GM18508 (cell line): ENCODE results near the gene DHPS.
A peak's percentile ranks its signal among the peaks of the same experiment; 100 is the strongest.
"Not testable (repeated sequence)": the region's sequence is repeated elsewhere in the genome, so short reads cannot be mapped to it uniquely, and the experiment has no call there.

Source experiments
- ATAC-seq: cut with Tn5 transposase; IDR thresholded peaks from one replicate; pipeline ENCODE4 v1.9.1; 2021; ENCODE audit warnings: moderate number of reproducible peaks; ENCODE audit not compliant: insufficient read depth, unreplicated experiment

DHPS gene

DNA sequence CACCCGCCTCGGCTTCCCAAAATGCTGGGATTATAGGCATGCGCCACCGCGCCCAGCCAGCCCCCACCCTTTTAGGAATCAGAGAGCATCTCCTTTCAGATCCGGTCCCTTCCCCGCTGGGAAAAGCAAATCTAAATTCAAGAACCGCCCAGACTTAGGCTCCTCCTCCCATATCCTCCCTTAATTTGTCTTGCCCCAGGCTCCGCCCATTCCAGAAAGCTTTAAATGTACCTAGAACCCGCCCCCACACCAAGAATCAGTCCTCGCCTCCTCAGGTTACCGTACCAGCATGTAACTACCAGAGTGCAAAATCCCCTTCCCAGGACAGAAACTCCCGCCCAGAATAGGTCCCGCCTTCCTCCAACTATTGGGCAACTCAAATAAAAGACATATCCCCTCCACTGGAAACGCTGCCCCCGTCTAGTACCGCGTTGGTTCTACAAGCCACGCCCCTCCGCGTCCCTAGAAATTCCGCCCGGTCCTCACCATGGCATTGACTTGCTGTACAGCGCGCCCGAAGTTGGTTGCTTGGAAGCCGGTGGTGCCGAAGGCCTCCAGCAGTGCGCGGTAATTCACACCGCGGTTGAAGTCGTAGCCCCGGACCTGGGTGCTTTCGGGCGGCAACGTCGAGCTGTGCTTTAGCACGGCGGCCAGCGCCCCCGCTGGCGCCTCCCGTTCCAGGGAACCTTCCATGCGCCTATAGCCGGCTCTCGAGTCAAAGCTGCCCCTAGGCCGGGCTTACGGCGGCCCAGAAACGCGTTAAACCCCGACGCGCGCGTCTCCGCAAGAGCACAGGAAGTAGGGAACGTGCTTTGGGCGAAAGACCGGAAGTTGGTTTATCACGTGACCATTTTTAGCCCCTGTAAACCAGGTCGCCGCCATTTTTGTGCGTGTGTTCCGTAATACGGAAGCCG is at the start of gene DHPS:
DHPS (minus strand) TSS at position 807 of the 914 bp plus-strand sequence; CDS start at position 693, 114 bp downstream.
- ATAC-seq, result no peak

DNA sequence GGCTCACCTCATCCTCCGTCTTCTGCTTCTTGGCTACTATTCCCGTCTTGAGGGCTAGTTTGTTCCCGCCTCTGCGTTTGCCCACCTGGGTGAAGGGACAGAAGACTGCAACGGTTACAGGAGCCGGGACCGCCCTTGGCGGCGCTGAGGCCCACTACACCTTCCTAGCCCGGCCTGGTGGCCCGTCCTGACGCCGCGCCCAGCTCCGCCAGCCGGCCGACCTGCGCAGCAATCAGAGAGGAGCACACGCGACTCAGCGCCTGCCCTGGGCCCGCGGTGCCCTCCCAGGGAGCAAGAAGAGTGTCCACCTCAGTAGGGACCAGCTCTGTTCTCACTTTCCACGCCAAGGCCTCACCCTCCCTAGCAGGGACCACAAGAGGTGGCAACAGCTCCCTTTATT is 49.7 kb upstream of the DHPS start:
- ATAC-seq, result no peak

DNA sequence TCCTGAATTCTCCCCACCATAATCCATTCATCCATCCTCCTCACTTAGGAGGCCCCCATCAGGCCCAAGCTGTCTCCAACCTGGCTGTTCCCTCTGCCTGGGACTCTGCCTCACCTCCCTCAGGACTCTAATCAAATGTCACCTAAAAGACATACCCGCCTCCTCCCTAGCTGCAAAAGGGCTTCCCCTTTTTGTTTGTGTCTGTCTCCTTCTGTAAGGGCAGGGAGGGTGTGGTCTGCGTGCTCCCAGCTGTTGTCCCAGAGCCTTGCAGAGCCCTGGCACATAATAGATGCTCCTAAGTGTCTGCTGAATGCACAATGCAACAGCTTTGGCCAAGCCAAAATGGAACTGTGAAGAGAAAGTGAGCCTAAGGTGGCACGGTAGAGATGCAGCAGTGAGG is 48.4 kb upstream of the DHPS start:
- ATAC-seq, result no peak

DNA sequence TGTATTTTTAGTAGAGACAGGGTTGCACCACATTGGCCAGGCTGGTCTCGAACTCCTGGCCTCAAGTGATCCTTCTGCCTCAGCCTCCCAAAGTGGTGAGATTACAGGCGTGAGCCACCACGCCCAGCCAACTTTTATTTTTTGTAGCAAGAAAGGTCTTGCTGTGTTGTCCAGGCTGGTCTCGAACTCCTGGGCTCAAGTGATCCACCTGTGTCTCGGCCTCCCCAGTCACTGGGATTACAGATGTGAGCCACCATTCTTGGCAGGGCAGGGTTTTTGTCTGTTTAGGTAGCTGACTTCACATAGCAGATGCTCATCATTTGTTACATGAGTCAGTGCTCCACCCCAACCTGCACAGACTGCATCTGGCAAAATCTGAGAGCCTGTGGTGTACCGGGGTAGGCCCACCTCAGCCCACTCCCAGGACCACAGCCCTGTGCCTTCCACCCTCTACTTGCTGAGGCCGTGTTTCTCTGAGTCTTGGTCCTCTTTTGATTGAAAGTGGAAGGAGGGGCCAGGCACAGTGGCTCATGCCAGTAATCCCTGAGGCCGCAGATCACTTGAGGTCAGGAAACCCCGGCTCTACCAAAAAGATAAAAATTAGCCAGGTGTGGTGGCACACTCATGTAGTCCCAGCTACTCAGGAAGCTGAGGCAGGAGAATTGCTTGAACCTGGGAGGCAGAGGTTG is 46.2 kb upstream of the DHPS start:
- no peak for ATAC-seq

DNA sequence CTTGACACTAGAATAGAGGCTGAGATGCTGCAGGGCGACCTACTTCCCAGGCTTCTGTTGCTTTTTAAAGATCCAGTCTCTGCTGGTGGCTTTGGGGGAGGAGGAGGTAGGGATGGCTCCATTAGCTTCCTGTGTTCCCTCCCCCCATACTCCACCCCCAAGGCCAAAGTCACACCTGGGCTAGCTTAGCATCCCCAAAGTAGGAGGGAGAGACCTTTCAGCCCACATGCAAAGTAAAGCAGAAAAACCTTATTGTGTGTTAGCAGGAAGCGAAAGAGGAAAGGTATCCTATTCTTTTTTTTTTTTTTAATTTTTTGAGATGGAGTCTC is 45.3 kb upstream of the DHPS start:
- no peak for ATAC-seq

DNA sequence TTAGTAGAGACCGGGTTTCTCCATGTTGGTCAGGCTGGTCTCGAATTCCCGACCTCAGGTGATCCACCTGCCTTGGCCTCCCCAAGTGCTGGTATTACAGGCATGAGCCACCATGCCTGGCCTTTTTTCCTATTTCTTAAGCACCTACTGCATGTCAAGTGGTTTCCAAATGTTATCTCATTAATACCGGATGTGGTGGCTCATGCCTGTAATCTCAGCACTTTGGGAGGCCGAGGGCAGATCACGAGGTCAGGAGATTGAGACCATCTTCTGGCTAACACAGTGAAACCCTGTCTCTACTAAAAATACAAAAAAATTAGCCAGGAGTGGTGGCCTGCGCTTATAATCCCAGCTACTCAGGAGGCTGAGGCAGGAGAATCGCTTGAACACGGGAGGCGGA is 43.9 kb upstream of the DHPS start:
- not testable (repeated sequence) for ATAC-seq

DNA sequence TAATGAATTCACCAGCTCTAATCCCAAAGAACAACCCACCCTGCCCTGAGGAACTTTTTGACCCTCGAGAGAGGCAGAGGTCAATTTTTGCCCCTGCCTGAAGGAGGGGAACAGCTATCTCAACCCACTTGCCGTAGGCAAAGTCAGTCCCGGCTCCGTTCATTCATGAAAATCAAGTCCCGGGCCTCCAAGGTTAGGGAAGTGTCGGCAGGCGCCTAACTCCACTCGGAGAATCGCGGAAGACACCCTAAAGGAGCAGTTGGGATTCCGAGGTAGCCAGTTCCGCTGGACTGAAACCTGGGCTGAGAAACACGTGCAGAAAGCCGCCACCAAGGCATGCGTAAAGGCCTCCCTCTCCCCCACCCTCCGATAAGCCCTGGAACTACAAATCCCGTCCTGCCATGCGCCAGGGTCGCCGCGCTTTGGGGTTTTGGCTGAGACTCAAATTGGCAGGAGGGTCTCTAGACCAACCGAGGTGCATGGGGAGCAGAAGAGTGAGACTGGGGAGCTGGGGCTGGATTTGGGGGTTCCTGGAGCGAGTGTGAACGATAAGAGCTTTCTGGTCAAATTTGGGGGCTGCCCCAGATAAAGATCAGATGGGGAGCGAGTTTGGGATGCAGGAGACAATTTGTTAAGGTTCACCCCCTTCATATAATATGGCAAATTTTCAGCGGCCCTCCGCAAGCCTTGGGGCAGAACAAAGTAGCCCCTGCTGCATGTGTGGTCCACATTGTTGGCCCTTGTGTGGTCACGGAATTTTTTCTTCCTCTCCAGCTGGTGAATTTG is 42.2 kb upstream of the DHPS start, which contains the start of gene TNPO2:
TNPO2 (minus strand) TSS at position 292 of the 786 bp plus-strand sequence. CDS start 2,955 bp downstream, outside the sequence.
- ATAC-seq, result no peak

DNA sequence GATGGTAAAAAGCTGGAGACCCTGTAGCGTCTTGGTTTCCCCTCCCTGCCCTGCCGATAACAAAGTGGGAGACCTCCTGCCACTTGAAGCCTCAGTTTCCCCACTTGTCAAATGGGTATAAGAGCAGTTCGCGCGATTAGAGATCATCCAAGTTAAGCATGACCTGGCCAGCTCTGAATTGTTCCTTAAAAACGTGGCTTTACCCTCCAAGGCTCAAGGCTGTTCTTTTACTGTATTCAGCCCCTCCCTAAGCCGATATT is 41.6 kb upstream of the DHPS start:
- no peak for ATAC-seq

DNA sequence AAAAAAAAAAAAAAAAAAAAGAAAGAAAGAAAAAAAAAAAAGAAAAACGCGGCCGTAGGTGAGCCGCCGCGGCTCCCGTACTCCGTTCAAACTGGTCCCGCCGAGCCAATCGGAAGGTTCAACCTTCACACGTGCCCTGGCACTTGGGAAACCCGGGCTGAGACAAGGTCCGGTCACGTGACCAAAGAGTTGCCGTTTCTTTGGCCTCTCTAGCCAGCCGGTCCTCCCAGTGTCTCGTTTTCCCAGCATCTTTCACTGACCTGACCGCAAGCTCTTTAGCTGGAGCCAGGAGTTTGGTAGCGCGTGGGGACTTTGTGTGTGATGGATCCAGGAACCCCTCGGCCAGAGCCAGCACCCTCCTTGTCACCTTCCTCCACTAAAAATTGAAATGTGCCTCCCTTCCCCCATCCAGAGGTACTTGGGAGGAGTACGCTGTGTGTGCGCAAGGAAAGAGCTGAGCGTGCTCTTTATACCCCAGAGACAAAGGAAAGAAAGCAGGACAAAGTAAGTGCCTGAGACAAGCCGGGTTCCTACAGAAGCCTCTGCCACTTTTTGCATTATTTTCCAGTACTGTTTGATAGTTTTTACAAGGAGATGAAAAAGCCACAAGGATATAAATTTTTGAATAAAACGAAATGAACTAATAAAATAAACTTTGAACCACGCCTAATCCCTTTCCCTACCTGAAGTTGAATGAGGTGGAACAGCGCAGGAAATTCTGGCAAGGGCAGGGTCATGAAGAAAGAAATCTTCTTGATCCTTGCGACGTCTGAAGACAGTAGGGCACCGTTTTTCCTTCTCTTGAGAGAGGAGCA is 41.1 kb upstream of the DHPS start:
- peak; percentile 72 for ATAC-seq

DNA sequence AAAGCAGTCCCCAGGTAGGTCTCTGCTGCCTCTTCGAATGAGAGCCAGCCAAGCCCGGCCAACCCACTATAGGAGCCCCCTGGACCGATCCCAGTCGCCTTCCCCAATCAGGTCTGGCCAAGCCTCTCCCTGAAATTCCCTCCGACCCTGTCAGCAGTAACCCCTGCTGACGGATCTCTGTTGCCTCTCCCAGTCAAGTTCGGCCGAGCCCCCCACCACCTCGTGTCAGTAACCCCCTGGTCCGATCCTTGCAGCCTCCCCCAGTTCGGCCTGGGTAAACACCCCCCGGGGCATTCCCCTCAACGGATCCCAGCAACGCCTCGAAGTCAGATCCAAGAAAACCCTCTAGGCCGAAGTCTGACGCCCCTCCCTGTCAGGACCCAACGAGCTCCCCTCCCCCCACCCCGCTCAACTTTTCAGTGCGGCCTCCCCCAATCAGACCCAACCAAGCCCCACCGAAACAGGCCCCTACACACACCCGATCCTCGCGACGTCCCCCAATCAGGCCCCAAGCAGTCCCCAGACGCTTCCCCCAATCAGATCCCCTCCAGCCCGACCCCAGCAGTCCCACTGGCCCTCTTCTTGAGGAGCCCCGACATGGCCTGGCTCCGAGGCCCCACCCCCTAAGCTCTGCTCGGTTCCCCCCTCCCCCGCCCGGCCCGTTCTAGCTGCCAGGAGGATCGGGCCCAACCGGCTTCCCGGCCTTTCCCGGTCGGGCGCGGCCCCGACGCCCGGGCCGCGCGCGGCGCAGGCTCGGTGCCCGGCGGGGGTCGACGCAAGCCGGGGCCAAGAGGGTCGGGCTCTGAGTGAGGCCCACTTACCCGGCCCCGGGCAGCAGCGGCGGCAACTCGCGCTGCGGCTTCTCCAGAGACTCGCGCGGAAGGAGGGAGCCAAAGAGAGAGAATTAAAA is 40.2 kb upstream of the DHPS start:
- no peak for ATAC-seq

DNA sequence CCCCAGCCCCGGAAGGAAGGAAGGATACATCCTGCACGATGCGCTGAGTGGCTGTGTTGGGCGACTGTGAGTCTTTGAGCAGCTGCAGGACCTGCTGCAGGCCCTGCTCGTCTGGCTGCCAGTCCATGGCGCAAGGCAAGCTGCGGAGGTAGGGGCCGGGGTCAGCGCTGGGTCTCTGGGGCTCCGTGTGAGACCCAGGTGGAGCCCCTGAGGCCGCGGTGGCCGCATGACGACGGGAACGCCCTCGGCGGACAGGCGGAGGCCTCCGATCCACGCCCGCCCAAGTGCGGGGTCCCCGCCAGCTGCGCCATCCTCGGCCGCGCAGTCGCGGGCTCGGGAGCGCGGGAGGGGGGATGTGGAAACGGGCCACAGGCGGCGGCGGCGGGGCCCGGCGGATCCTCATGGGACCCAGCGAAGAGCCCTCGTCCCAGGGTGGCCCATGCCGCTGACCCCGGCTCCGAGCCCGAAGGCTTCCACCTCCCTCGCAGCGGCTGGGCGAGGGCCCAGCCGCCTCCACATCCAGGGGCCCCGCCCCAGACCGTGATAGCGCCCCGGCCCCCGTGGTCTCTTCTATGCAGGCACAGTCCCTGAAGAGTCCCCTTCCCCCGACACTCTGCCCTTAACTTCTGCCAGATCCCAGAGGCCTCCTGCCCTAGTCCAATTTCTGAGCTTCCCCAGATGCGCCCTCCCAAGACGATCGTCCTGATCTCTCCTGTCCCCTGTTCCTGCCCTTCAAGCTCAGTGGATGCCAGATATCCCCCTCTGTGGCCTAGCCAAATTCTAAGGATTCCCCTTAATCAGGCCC is 39.4 kb upstream of the DHPS start:
- ATAC-seq, result no peak

DNA sequence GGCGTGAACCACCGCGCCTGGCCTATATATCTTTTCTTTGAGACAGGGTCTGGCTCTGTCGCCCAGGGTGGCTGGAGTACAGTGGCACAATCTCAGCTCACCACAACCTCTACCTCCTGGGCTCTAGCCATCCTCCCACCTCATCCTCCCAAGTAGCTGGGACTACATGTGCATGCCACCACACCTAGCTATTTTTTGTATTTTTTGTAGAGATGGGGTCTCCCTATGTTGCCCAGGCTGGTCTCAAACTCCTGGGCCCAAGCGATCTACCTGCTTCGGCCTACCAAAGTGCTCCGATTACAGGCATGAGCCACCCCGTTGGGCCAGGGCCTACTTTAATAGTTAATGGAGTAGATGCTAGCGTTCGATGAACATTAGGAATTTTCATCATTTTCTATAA is 38.6 kb upstream of the DHPS start:
- no peak for ATAC-seq

DNA sequence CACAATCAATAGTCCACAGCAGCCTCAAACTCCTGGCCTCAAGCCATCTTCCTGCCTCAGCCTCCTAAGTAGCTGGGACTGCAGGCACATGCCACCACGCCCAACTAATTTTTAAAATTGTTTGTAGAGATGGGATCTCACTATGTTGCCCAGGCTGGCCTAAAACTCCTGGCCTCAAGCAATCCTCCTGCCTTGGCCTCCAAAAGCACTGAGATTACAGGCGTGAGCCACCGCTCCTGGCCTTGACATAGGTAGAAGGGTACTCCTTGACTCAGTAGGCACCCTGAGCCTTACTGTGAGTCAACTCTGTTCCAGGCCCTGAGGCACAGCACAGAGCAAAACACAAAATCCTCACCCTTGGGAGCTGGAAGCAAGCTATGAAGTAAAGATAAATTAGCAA is 34.2 kb upstream of the DHPS start:
- ATAC-seq, result no peak

DNA sequence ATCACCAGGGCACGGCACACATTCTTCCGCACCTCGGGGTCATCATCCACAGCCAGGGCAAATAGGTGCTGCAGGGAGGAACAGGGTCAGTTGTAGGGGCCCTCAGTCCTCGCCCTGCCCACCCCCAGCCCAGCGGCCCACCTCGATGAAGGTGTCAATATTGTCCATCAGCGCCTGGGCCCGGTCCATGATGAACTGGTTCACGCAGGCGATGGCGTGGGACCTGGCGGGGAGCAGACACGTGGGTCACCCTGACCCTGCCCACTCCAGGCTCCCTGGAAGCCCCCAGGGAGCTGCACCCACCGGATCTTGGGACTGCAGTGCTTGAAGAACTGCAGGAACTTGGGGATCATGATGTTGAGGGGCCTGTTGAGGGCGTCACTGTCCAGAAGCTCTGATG is 33.4 kb upstream of the DHPS start:
- ATAC-seq, result no peak

DNA sequence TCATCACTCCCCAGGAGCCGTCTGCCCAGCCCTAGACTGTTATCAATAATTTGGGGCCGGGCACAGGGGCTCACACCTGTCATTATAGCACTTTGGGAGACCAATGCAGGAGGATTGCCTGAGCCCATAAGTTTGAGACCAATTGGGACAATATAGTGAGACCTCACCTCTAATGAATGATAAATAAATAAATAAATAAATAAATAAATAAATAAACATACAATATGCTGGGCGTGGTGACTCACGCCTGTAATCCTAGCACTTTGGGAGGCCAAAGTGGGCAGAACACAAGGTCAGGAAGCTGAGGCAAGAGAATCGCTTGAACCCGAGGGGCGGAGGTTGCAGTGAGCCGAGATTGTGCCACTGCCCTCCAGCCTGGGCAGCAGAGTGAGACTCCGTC is 31.6 kb upstream of the DHPS start:
- ATAC-seq, result not testable (repeated sequence)

DNA sequence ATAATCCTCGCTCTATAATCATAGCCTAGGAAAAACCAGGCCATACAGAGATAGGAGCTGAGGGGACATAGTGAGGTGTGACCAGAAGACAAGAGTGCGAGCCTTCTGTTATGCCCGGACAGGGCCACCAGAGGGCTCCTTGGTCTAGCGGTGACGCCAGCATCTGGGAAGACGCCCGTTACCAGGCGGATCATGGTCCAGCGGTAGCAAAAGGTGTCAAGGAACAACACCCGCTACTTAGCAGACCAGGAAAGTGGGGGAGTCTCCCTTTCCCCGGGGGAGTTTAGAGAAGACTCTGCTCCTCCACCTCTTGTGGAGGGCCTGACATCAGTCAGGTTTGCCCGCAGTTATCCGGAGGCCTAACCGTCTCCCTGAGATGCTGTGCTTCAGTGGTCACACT is 30.4 kb upstream of the DHPS start:
- ATAC-seq, result not testable (repeated sequence)

DNA sequence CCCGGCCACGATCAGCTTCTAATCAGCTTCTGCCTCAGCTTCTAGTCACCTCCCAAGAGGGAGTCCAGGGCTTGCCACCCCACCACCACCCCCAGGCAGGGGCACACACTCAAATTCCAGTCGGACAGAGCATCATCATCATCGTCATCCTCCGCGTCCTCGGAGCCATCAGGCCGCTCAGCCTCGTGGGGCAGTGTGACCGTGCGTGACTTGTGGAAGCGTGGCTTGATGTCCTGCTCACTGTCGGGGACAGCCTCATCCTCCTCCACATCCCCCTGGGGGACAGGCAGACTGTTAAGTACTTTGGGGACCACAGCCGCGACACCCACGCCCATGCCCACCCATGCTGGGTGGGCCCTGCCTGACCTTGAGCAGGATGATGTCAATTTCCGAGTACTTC is 29.5 kb upstream of the DHPS start:
- ATAC-seq, result no peak

DNA sequence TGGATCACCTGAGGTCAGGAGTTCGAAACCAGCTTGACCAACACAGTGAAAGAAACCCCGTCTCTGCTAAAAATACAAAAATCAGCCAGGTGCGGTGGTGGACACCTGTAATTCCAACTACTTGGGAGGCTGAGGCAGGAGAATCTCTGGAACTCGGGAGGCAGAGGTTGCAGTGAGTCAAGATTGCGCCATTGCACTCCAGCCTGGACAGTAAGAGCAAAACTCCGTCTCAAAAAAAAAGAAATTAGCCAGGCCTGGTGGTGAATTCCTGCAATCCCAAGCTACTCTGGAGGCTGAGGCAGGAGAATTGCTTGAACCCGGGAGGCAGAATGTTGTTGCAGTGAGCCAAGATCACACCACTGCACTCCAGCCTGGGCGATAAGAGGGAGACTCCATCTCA is 27.0 kb upstream of the DHPS start:
- ATAC-seq, result no peak

DNA sequence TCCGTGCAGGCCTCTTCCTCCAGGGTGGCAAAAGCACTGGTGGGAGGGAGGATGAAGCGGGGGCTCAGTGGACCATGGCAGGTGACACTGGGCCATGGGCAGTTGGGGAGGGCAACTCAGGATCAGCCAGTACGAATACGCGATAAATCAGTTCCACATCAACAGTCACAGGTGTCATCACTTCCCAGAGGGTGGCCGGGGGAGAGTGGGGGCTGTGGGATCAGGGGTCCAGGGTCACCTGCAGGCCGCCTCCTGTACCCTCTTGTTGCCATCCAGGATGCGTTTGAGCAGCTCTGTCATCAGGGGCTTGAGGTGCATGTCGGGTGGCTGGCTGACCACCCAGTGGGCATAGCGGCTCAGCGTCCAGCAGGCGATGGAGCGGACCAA is 24.6 kb upstream of the DHPS start:
- ATAC-seq, result no peak
